GM21360 (cell line): Measurements from ENCODE around the gene NPAS2.

Experiments used
- ATAC-seq: cut with Tn5 transposase; IDR thresholded peaks from one replicate; pipeline ENCODE4 v1.9.1; 2021; ENCODE audit warnings: mild to moderate bottlenecking, moderate library complexity; ENCODE audit not compliant: unreplicated experiment

NPAS2 gene

DNA sequence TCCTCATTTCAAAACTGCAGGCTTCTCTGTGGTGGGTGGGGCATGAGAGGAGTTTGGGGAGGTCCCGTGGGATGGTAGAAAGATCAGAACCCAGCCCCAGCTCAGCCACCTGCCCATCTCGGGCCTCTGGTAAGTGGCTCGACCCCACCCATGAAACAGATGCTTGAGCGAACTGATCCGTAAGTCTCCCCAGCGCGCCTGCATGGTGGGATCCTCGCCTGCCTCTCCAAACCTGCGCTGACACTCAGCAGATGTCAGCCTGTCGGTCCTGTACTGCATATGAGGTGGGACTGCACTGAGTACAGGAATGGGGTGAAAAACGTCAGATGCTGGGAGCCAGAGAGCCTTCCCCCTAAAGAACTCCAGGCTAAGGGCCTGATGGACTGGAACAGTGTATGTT lies 166.2 kb downstream of the NPAS2 start:
- ATAC-seq, result no peak

DNA sequence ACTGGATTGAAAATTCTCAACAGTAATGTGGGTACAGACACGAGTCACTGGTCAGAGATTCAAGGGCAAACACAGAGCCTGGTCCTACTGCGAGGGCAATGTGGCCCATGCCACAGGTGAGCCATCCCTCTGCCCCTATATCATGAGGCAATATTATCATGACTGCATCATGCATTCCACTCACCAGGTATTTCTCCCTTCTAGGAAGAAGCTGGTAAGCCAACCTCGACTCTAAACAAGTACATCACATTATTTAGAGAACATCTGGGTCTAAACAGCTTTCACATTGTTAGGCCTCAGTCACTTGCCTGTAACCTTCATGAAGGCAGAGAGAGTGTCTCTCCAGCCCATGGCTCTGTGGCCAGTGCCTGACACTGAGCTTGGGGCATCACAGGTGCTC lies 167.6 kb downstream of the NPAS2 start:
- ATAC-seq, result no peak

DNA sequence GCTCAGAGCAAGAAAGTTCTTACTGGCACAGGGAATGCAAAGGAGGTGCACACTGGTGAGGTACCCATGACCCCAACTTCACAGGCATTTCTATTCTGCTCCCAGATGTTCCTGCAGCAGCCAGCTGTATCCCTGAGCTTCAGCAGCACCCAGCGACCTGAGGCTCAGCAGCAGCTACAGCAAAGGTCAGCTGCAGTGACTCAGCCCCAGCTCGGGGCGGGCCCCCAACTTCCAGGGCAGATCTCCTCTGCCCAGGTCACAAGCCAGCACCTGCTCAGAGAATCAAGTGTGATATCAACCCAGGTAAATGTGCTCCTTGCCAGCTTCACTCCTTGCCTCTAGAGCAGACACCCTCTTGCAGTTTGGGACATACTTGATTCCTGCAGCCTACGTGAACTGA lies 168.0 kb downstream of the NPAS2 start:
- no peak for ATAC-seq

DNA sequence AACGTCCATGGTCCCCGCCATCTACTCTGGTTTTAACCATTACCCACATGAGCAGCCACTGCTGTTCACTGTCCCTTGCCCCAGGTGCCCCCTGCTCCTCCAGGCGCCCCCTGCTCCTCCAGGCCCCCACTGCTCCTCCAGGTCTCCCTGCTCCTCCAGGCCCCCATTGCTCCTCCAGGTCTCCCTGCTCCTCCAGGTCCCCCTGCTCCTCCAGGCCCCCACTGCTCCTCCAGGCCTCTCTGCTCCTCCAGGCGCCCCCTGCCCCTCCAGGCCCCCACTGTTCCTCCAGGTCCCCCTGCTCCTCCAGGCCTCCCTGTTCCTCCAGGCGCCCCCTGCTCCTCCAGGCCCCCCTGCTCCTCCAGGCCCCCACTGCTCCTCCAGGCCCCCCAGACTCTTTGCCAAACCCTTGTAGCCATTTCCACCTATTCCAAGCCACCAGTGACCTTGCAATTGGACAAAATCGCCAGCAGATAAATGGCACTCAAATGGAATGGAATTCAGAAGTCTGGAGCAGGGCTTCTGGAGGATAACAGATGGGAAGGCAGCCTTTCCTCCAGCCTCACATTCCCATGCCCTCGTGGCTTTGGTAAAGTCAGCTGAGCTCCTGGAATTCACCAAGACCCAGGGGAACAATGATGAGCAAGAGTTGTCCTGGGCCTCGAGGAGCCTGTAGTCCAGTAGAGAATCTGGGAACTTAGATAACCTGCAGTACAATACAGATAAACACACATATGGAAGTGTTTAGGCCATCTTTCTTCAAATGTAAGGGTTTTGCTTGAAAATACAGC lies 168.9 kb downstream of the NPAS2 start:
- ATAC-seq, result no peak

DNA sequence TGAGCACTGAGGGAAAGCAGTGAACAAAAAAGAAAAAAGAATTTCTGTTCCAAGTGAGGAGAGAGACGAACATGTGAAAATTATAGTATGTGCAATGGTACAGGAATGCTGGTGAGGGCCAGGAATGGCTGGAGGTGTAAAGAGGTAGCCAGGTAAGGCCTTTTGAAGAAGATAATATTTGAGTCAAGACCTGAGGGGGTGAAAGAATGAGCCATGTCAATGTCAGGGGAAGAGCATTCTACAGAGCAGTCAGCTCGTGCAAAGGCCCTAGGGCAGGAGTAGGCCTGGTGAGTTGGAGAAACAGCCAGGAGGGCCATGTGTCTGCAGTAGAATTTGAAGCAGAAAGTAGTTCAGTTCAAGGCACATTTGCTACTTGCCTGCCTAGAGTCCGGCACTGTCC lies 169.7 kb downstream of the NPAS2 start:
- ATAC-seq, result no peak

- no peak for ATAC-seq
Measured at GRCh38 chr2:100990166-100990565, 170.2 kb downstream of the NPAS2 start.

DNA sequence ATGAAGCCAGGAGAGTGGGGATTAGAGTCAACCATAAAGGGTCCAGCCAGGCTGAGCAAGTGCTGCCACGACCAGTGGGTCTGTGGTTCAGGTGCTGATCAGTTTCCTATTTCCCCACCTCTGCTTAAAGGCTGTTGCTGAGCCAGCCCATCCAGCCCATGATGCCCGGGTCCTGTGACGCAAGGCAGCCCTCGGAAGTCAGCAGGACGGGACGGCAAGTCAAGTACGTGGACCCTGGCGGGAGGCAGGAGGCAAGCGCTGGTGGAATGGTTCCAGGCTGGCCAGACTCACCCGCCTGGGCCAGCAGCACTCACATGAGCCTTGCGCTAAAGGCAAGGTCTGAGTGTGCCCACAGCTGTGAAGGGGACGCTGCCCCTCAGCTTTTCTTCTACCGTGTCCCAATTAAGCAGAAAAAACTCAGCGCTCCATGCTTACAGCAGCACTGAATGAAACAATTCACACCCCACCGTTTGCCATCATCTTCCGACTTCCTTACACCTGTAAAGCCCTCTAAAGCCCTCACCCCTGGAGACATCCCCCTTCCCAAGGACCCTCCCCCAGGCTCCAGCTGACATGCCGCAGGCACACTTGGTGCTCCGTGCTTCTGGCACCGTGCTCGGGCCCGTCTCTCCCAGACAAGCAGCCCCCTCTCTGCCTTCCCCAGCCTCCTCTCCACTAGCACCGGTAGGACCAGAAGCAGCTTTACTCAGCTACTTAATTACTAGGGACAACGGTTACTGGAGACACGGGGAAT lies 170.9 kb downstream of the NPAS2 start:
- no peak for ATAC-seq

DNA sequence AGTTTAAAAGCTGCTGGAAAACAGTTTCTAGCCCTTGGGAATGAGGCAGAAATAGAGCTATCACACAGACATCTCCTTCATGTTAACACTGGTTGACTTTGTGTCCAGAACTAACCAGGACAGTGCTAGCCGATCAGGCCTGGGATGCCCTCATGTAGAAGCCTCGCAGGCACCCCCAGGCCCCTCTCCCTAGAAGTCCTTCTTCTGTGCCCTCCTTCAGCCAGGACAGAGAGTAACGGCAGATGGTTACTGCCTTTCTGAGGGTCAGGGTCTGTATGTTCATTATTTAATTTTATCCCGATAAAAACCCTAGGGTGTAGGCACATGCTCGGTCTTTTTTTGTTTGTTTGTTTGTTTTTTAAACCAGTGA lies 171.4 kb downstream of the NPAS2 start:
- no peak for ATAC-seq

GRCh38 chr2:100992262-100992661 lies 172.3 kb downstream of the NPAS2 start:
- no peak for ATAC-seq

- ATAC-seq, result no peak
Measured at GRCh38 chr2:100993294-100993693, 173.4 kb downstream of the NPAS2 start.

DNA sequence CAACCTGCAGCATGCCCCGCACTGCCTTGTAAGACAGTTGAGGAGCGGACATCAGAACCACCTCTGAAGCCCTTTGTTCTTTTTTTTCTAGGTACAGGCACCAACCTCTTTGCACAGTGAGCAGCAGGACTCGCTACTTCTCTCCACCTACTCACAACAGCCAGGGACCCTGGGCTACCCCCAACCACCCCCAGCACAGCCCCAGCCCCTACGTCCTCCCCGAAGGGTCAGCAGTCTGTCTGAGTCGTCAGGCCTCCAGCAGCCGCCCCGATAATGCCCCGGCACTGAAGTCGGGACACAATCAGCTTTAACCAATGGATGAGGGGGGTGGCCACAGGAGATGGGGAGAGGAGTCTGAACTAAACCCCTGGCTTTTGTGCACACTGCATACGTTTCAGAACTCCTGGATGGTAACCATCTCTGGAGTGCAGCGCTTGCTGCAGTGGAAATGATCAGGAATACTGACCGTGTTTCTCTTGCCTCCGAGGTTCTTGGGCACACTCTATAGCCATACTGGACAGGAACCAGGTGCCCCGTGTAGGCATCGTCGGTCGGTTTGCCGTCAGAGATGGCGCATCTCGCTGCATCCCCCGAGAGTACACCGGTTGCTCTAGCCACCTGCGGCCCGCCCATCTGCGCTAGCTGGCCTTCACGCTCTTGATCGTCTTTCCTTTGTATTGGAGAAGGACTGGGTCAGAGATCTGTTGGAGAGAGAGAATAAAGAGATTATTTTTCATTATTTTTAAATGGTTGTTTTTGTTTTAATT lies 175.6 kb downstream of the NPAS2 start:
- ATAC-seq, result no peak

DNA sequence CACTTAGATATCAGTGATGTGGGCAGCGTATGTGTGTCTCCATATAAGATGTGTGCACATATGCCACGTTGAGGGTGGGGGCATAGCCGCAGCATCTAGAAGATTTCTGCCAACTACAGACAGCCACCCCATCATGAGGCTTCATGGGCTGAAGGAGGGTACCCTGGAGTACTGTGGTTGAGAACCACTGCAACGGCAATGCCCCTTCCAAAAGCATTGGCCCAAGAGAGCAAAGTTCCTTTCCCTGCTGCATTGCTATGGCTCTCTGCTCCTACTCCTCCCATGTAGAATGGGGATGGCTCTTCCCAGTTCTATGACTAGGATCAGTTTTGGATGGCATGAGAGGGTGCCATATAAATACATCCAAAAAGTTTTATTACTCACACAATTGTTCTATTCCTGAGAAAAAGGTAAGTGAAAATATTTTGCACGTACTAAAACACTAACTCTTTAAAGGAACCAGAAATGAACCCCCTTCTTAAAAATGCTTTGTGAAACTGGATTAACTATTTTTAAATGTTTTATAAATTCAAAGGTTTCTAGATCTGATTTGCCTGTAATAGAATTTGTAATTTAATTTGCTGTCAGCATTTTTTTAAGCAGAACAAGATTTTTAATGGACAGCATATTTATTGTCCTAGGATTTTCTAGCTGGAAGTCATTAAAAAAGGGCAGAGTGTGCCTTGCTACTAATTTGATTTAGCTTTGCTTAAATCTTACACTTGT lies 177.7 kb downstream of the NPAS2 start:
- ATAC-seq, result no peak

DNA sequence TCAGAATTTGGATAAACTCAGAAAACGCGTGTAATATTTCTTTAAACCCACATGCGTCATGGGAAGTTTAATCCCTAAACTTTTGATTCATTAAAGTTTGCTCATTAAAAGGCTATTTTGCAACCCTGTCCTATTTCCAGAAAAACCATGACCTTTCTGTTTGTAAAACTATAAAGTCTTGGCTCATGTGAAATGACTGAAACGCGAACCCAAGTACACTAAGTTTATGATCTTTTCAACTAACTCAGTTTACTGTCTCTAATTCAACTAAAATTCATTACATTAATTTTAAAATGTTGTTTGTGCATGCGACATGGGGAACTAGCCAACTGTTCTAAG lies 178.3 kb downstream of the NPAS2 start:
- ATAC-seq, result no peak

DNA sequence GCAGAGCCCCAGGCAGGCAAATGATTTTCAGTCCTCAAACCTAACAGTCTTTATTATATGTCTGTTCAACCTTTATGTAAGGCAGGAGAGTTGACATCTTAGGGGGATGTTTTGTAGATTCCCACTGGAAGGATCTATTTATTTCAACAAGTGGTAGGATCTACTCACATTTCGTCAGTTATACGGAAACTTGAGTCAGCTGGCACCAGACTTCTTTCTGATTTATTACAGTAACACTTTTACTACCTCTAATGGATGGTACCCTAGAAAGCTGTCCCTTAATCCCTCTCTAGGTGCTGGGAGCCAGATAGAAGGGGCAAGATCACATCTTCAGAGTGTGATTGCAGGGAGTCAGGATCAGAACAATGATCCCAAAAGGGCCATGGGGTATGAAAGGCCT lies 180.1 kb downstream of the NPAS2 start:
- ATAC-seq, result no peak

GRCh38 chr2:101001691-101002561 lies 182.0 kb downstream of the NPAS2 start, which contains the start of gene RPL31:
Gene RPL31, plus strand, starts transcription at chr2:101002289. Its CDS starts 413 bp downstream, at chr2:101002702.
- peak; percentile 95 for ATAC-seq

DNA sequence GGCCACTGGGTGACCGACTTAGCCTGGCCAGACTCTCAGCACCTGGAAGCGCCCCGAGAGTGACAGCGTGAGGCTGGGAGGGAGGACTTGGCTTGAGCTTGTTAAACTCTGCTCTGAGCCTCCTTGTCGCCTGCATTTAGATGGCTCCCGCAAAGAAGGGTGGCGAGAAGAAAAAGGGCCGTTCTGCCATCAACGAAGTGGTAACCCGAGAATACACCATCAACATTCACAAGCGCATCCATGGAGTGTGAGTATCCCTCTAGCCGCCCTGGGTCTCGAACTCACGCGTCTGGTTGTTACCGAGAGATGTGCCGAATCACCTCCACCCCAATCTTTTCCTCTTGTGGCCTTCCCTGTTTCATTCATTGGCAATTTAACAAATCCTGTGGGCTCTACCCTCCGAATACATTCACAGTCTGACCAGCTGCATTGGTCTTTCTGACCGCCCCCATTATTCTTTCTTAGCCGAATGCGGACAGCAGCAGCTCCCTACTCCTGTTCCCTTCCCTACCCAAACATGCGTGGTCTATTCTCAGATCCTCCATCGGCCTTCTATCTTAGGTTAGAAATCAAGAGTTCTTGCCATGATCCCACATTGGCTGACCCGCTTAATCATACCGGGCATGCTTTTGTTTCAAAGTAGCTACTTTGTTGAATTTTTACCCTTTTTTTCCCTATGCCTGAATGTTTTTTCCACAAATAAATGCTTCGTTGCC lies 182.8 kb downstream of the NPAS2 start:
- no peak for ATAC-seq

DNA sequence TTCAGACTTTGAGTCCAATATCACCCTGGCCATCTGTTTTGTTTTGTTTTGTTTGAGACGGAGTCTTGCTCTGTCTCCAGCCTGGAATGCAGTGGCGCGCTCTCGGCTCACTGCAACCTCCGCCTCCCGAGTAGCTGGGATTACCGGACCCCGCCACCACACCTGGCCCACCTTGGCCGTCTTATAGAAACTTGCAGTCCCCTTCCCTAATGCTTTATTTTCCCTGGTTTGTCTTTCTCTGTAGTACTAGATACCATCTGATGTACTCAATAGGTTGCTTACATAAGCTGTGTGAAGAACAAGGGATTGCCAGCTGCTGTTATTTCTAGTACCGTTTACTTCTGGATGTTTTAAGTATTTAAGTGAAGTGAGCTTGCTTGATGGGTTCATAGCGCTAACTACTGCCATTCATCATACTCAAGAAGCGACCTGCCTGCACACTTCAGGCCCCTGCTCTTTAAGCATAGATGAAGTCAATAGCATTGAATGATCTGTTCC lies 183.4 kb downstream of the NPAS2 start:
- ATAC-seq, result no peak

- ATAC-seq, result no peak
Measured at GRCh38 chr2:101004620-101005325, 184.8 kb downstream of the NPAS2 start.
